SK-N-SH treated with all-trans-retinoic acid at 6 μM for 48 hours (cell line): ENCODE data around the gene DCST2.

Source experiments
- ATAC-seq: fragments of 200-7000 bp; cut with Tn5 transposase; 3 replicates; pipeline ENCODE4 v1.9.1; 2020; ENCODE audit warnings: mild to moderate bottlenecking, moderate library complexity
- ARNTL ChIP-seq: fragments of 450-650 bp; formaldehyde crosslinking; IDR thresholded peaks from 2 replicates; pipeline ENCODE4 v1.5.0; 2020; ENCODE audit warnings: low read depth, mild to moderate bottlenecking, moderate library complexity, borderline replicate concordance
- BACH2 ChIP-seq: fragments of 250-450 bp; sonication (Bioruptor Pico); IDR thresholded peaks from 2 replicates; pipeline ENCODE4 v1.9.0; 2021; ENCODE audit warnings: mild to moderate bottlenecking, borderline replicate concordance
- CSDC2 ChIP-seq: fragments of 250-450 bp; sonication (Bioruptor Pico); IDR thresholded peaks from 2 replicates; pipeline ENCODE4 v1.5.0; 2020; ENCODE audit warnings: mild to moderate bottlenecking, moderate library complexity
- ESRRG ChIP-seq: fragments of 250-450 bp; sonication (Bioruptor Pico); IDR thresholded peaks from 2 replicates; pipeline ENCODE4 v1.6.1; 2021; ENCODE audit warnings: mild to moderate bottlenecking
- GLIS3 ChIP-seq: fragments of 250-450 bp; sonication (Bioruptor Pico); IDR thresholded peaks from 2 replicates; pipeline ENCODE4 v1.5.0; 2020; ENCODE audit warnings: mild to moderate bottlenecking, moderate library complexity
- ISL1 ChIP-seq: fragments of 250-450 bp; sonication (Bioruptor Pico); IDR thresholded peaks from 2 replicates; pipeline ENCODE4 v2.1.2; 2022; ENCODE audit warnings: mild to moderate bottlenecking, moderate library complexity
- OSR1 ChIP-seq: fragments of 250-450 bp; sonication (Bioruptor Pico); IDR thresholded peaks from 2 replicates; pipeline ENCODE4 v1.8.0; 2022; ENCODE audit warnings: moderate library complexity, mild to moderate bottlenecking, inconsistent platforms
- PPARA ChIP-seq: fragments of 250-450 bp; sonication (Bioruptor Pico); IDR thresholded peaks from 2 replicates; pipeline ENCODE4 v1.5.0; 2020; ENCODE audit warnings: mild to moderate bottlenecking, borderline replicate concordance
- RARB ChIP-seq: fragments of 250-450 bp; sonication (Bioruptor Pico); IDR thresholded peaks from 2 replicates; pipeline ENCODE4 v1.8.0; 2021; ENCODE audit warnings: mild to moderate bottlenecking, moderate library complexity
- SNAI2 ChIP-seq: fragments of 250-450 bp; sonication (Bioruptor Pico); IDR thresholded peaks from 2 replicates; pipeline ENCODE4 v1.5.0; 2020; ENCODE audit warnings: mild to moderate bottlenecking, moderate library complexity
- TCF4 ChIP-seq: fragments of 250-450 bp; sonication (Bioruptor Pico); IDR thresholded peaks from 2 replicates; pipeline ENCODE4 v1.8.0; 2021; ENCODE audit warnings: mild to moderate bottlenecking, moderate library complexity, borderline replicate concordance
- TOX ChIP-seq: fragments of 250-450 bp; sonication (Bioruptor Pico); IDR thresholded peaks from 2 replicates; pipeline ENCODE4 v1.8.0; 2021; ENCODE audit warnings: mild to moderate bottlenecking, moderate library complexity, borderline replicate concordance
- ZC3H10 ChIP-seq: fragments of 250-450 bp; sonication (Bioruptor Pico); IDR thresholded peaks from 2 replicates; pipeline ENCODE4 v1.5.1; 2021; ENCODE audit warnings: mild to moderate bottlenecking, moderate library complexity
- ZFP3 ChIP-seq: fragments of 250-450 bp; sonication (Bioruptor Pico); IDR thresholded peaks from 2 replicates; pipeline ENCODE4 v1.5.0; 2020; ENCODE audit warnings: mild to moderate bottlenecking, moderate library complexity
- ZFP30 ChIP-seq: fragments of 450-650 bp; formaldehyde crosslinking; IDR thresholded peaks from 2 replicates; pipeline ENCODE4 v1.5.0; 2022; ENCODE audit warnings: mild to moderate bottlenecking, moderate library complexity
- ZNF565 ChIP-seq: fragments of 450-650 bp; formaldehyde crosslinking; conservative IDR thresholded peaks from 2 replicates; pipeline ENCODE4 v1.5.0; 2020; ENCODE audit warnings: low read depth, mild to moderate bottlenecking, moderate library complexity
- ZNF70 ChIP-seq: fragments of 450-650 bp; formaldehyde crosslinking; IDR thresholded peaks from 2 replicates; pipeline ENCODE4 v1.5.0; 2020; ENCODE audit warnings: mild to moderate bottlenecking, moderate library complexity
- ZNF8 ChIP-seq: fragments of 450-650 bp; formaldehyde crosslinking; IDR thresholded peaks from 2 replicates; pipeline ENCODE4 v1.5.0; 2020; ENCODE audit warnings: mild to moderate bottlenecking, moderate library complexity
- TF ChIP-seq, protein P1 (sequence below): fragments of 250-450 bp; sonication (Bioruptor Pico); IDR thresholded peaks from 2 replicates; pipeline ENCODE4 v1.5.1; 2020; ENCODE audit warnings: low read depth, mild to moderate bottlenecking, moderate library complexity
- TF ChIP-seq, protein P2 (sequence below): fragments of 250-450 bp; sonication (Bioruptor Pico); IDR thresholded peaks from 2 replicates; pipeline ENCODE4 v1.8.0; 2021; ENCODE audit warnings: low read depth, mild to moderate bottlenecking, moderate library complexity, borderline replicate concordance
- TF ChIP-seq, protein P3 (sequence below): fragments of 250-450 bp; sonication (Bioruptor Pico); IDR thresholded peaks from 2 replicates; pipeline ENCODE4 v1.5.0; 2020; ENCODE audit warnings: mild to moderate bottlenecking, moderate library complexity
- TF ChIP-seq, protein P4 (sequence below): fragments of 250-450 bp; sonication (Bioruptor Pico); IDR thresholded peaks from 2 replicates; pipeline ENCODE4 v1.8.0; 2020; ENCODE audit warnings: mild to moderate bottlenecking, moderate library complexity, borderline replicate concordance

DCST2 gene

DNA sequence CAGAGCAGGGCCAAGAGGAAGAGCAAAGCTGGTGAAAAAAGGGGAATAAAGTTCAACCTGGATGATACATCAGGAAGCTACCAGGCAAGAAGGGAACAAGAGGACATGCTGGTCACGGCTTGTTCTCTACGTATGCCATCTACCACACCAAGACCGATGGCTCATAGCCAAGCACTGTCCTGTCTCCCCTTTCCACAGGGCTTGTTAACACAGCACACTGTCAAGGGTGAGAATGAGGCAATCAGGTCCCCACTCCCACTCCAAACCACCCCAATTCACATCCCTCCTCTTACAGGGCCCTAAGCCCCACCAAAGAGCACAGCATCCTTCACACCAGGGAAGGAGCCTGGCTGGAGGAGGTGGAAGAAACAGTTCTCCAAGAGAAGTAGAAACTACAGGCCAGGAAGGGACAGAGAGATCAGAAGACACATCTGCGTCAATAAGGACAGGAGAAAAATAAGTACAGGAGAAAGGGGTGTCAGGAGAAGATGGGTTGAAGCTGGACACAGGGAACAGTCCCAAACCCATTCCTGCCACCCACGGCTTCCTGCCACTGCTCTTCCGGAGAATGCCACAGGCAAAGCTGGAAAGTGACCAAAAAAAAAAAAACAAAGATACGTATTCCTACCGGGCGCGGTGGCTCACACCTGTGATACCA is 62.1 kb downstream of the DCST2 start:
- TF ChIP-seq ZNF70 (CRISPR knock-in tag), result no peak
- no peak for TF ChIP-seq PPARA (CRISPR knock-in tag)
- TF ChIP-seq, protein P1, sequence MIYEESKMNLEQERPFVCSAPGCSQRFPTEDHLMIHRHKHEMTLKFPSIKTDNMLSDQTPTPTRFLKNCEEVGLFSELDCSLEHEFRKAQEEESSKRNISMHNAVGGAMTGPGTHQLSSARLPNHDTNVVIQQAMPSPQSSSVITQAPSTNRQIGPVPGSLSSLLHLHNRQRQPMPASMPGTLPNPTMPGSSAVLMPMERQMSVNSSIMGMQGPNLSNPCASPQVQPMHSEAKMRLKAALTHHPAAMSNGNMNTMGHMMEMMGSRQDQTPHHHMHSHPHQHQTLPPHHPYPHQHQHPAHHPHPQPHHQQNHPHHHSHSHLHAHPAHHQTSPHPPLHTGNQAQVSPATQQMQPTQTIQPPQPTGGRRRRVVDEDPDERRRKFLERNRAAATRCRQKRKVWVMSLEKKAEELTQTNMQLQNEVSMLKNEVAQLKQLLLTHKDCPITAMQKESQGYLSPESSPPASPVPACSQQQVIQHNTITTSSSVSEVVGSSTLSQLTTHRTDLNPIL, result no peak
- TF ChIP-seq SNAI2, result no peak
- TF ChIP-seq ZFP3 (CRISPR knock-in tag), result no peak
- TF ChIP-seq ZFP30, result no peak
- TF ChIP-seq, protein P2, sequence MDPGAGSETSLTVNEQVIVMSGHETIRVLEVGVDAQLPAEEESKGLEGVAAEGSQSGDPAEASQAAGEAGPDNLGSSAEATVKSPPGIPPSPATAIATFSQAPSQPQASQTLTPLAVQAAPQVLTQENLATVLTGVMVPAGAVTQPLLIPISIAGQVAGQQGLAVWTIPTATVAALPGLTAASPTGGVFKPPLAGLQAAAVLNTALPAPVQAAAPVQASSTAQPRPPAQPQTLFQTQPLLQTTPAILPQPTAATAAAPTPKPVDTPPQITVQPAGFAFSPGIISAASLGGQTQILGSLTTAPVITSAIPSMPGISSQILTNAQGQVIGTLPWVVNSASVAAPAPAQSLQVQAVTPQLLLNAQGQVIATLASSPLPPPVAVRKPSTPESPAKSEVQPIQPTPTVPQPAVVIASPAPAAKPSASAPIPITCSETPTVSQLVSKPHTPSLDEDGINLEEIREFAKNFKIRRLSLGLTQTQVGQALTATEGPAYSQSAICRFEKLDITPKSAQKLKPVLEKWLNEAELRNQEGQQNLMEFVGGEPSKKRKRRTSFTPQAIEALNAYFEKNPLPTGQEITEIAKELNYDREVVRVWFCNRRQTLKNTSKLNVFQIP (CRISPR knock-in tag), result no peak
- TF ChIP-seq CSDC2 (CRISPR knock-in tag), result no peak
- no peak for TF ChIP-seq BACH2
- ATAC-seq, result no peak

DNA sequence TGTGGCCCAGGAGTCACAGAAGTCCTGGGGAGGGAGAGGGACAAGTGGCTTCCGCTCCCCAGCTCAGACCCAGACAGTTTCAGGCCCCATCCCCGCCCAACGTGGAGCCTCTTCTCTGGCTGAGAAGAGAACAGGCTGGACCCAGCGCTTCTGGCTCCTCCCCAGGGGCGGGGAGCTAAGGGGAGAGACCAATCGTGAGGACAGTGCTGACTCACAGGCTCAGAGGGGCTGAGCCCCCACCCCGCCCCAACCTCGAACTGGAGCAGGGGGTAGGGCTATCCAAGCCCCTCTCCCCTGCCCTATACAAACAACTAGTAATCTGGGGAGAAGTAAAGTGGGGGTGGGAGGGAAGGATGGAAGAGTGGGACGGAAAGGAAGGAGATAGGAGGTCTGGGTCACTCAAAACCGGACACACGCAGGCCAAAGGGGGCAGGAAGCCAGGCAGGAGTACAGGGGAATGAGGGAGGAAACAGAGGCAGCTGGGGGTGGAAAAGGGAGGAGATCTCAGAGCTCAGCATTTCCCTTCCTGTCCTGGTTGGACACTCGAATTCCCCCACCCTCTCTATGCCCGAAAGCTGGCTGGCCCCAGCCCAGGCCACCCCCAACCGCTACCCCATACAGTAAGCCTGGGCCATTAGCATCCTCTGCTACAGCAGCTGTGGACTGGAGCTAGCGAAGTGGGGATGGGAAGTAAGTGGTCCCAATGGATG is 62.8 kb downstream of the DCST2 start, which contains the start of gene SHC1:
Gene SHC1, minus strand, starts transcription at position 117 of the 710 bp plus-strand sequence. CDS start 221 bp downstream, outside the sequence.
- TF ChIP-seq, protein P3, sequence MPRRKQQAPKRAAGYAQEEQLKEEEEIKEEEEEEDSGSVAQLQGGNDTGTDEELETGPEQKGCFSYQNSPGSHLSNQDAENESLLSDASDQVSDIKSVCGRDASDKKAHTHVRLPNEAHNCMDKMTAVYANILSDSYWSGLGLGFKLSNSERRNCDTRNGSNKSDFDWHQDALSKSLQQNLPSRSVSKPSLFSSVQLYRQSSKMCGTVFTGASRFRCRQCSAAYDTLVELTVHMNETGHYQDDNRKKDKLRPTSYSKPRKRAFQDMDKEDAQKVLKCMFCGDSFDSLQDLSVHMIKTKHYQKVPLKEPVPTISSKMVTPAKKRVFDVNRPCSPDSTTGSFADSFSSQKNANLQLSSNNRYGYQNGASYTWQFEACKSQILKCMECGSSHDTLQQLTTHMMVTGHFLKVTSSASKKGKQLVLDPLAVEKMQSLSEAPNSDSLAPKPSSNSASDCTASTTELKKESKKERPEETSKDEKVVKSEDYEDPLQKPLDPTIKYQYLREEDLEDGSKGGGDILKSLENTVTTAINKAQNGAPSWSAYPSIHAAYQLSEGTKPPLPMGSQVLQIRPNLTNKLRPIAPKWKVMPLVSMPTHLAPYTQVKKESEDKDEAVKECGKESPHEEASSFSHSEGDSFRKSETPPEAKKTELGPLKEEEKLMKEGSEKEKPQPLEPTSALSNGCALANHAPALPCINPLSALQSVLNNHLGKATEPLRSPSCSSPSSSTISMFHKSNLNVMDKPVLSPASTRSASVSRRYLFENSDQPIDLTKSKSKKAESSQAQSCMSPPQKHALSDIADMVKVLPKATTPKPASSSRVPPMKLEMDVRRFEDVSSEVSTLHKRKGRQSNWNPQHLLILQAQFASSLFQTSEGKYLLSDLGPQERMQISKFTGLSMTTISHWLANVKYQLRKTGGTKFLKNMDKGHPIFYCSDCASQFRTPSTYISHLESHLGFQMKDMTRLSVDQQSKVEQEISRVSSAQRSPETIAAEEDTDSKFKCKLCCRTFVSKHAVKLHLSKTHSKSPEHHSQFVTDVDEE (CRISPR knock-in tag), result no peak
- TF ChIP-seq, protein P4, sequence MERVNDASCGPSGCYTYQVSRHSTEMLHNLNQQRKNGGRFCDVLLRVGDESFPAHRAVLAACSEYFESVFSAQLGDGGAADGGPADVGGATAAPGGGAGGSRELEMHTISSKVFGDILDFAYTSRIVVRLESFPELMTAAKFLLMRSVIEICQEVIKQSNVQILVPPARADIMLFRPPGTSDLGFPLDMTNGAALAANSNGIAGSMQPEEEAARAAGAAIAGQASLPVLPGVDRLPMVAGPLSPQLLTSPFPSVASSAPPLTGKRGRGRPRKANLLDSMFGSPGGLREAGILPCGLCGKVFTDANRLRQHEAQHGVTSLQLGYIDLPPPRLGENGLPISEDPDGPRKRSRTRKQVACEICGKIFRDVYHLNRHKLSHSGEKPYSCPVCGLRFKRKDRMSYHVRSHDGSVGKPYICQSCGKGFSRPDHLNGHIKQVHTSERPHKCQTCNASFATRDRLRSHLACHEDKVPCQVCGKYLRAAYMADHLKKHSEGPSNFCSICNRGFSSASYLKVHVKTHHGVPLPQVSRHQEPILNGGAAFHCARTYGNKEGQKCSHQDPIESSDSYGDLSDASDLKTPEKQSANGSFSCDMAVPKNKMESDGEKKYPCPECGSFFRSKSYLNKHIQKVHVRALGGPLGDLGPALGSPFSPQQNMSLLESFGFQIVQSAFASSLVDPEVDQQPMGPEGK (CRISPR knock-in tag), result peak; percentile 80
- TF ChIP-seq, all 23 proteins: peak for 1
- ATAC-seq, result peak; percentile 73

DNA sequence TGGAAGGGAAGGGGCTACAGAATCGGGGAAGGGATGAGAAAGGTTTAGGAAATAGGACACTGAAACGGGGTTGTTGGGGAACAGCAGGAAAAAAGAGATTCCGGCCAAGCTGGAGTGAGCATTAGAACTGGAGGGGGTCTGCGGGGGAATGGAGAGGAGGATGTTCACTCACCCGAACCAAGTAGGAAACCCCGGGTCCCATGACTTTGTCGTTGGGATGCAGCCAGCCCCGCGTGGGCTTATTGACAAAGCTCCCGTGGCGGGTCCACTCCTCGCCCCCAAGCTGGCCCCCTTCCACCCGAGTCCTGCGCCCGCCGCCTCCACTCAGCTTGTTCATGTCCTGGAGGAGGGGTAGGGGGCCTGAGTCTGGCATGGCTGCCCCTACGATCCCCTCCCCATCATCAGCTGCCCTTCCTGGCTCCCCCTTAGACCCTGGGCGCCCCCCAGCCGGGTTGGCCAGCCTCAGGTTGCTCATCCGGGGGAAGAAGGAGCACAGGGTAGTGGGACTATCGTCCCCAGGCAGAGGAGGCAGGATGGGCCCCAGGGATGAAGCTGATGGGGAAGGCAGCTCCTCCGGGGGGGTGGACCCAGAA is 63.6 kb downstream of the DCST2 start:
- no peak for ATAC-seq
- TF ChIP-seq ZC3H10 (CRISPR knock-in tag), result no peak
- no peak for TF ChIP-seq ZNF8 (CRISPR knock-in tag)
- TF ChIP-seq ZNF565 (CRISPR knock-in tag), result no peak
- TF ChIP-seq PPARA (CRISPR knock-in tag), result no peak
- TF ChIP-seq GLIS3 (CRISPR knock-in tag), result no peak
- TF ChIP-seq, protein P3 (CRISPR knock-in tag), result no peak
- TF ChIP-seq ISL1 (CRISPR knock-in tag), result no peak
- TF ChIP-seq CSDC2 (CRISPR knock-in tag), result no peak
- no peak for TF ChIP-seq RARB (CRISPR knock-in tag)
- TF ChIP-seq ESRRG (CRISPR knock-in tag), result no peak
- no peak for TF ChIP-seq TCF4
- TF ChIP-seq ARNTL (CRISPR knock-in tag), result no peak
- TF ChIP-seq ZFP3 (CRISPR knock-in tag), result no peak
- TF ChIP-seq, protein P2 (CRISPR knock-in tag), result no peak
- no peak for TF ChIP-seq BACH2
- TF ChIP-seq TOX, result no peak
- no peak for TF ChIP-seq OSR1 (CRISPR knock-in tag)
- TF ChIP-seq, protein P4 (CRISPR knock-in tag), result no peak
